ENCODE data around the gene NKX6-1. TPM values are rescaled to one million over a fixed set of nuclear protein-coding genes. Genes with fewer than 3 reads are reported as not detected.

NKX6-1 gene
- total RNA-seq, 2 experiments from 2014 or later: not detected

GRCh38 chr4:84535901-84536300, 36.8 kb upstream of the NKX6-1 start:
- H3K27ac ChIP-seq (ENCODE audit: low read depth, low read length, poor library complexity, severe bottlenecking): no peak overlapping the region
- no peak for DNase-seq (ENCODE audit: low spot score)
- no peaks in the 10 kb centered on the region for H3K79me2 ChIP-seq (ENCODE audit: insufficient read depth, low read depth, low read length)
- H3K9me3 ChIP-seq (ENCODE audit: low read length): no peaks in the 10 kb centered on the region
- H3K4me2 ChIP-seq (ENCODE audit: low read length): no peak overlapping the region
- no peak for TF ChIP-seq EZH2phosphoT487 (IDR thresholded peaks at IDR 0.05; ENCODE audit: borderline replicate concordance, low read depth, low read length)
- TF ChIP-seq, protein P1, sequence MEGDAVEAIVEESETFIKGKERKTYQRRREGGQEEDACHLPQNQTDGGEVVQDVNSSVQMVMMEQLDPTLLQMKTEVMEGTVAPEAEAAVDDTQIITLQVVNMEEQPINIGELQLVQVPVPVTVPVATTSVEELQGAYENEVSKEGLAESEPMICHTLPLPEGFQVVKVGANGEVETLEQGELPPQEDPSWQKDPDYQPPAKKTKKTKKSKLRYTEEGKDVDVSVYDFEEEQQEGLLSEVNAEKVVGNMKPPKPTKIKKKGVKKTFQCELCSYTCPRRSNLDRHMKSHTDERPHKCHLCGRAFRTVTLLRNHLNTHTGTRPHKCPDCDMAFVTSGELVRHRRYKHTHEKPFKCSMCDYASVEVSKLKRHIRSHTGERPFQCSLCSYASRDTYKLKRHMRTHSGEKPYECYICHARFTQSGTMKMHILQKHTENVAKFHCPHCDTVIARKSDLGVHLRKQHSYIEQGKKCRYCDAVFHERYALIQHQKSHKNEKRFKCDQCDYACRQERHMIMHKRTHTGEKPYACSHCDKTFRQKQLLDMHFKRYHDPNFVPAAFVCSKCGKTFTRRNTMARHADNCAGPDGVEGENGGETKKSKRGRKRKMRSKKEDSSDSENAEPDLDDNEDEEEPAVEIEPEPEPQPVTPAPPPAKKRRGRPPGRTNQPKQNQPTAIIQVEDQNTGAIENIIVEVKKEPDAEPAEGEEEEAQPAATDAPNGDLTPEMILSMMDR (conservative IDR thresholded peaks at IDR 0.05; ENCODE audit: low read length): no peak
- no TSS peak for BruUV-seq (replicated peaks)
- H3K4me1 ChIP-seq (ENCODE audit: insufficient read depth, low read length, poor library complexity, severe bottlenecking): no peaks in the 10 kb centered on the region
- no peak overlapping the region for H2AFZ ChIP-seq (ENCODE audit: low read length)
- POLR2A ChIA-PET: no interaction called here
- no peak overlapping the region for H3K4me3 ChIP-seq (ENCODE audit: low read depth, low read length, poor library complexity, severe bottlenecking)
- intact Hi-C loops (cut with micrococcal nuclease; ENCODE audit: unreplicated experiment): no loop called here
- H3K36me3 ChIP-seq (ENCODE audit: insufficient read depth, low read length): no peaks in the 10 kb centered on the region
- CTCF ChIA-PET (ENCODE audit: unreplicated experiment): no interaction called here
- no peaks in the 10 kb centered on the region for H4K20me1 ChIP-seq (ENCODE audit: insufficient read depth, low read length)
- no peaks in the 10 kb centered on the region for H3K9me2 ChIP-seq (ENCODE audit: insufficient read depth, low read length)

- Histone ChIP-seq H3K4me3 (ENCODE audit: low read depth, low read length, poor library complexity, severe bottlenecking) (no peak overlapping the region), H4K20me1 (ENCODE audit: insufficient read depth, low read length) (no peaks in the 10 kb centered on the region), H3K36me3 (ENCODE audit: insufficient read depth, low read length) (no peaks in the 10 kb centered on the region), H3K9me2 (ENCODE audit: insufficient read depth, low read length) (no peaks in the 10 kb centered on the region), H3K4me1 (ENCODE audit: insufficient read depth, low read length, poor library complexity, severe bottlenecking) (no peaks in the 10 kb centered on the region), H3K9me3 (ENCODE audit: low read length) (no peaks in the 10 kb centered on the region), H3K4me2 (ENCODE audit: low read length) (no peak overlapping the region), H2AFZ (ENCODE audit: low read length) (no peak overlapping the region), H3K79me2 (ENCODE audit: insufficient read depth, low read depth, low read length) (no peaks in the 10 kb centered on the region), H3K27ac (ENCODE audit: low read depth, low read length, poor library complexity, severe bottlenecking) (no peak overlapping the region)
- TF ChIP-seq, protein P1 (conservative IDR thresholded peaks at IDR 0.05; ENCODE audit: low read length): no peak
- TF ChIP-seq EZH2phosphoT487 (IDR thresholded peaks at IDR 0.05; ENCODE audit: borderline replicate concordance, low read depth, low read length): no peak
- POLR2A ChIA-PET: no interaction called here
- BruUV-seq (replicated peaks): no TSS peak
- no peak for DNase-seq (ENCODE audit: low spot score)
- intact Hi-C loops (cut with micrococcal nuclease; ENCODE audit: unreplicated experiment): no loop called here
- CTCF ChIA-PET (ENCODE audit: unreplicated experiment): no interaction called here
Measured at GRCh38 chr4:84531689-84532088, 32.6 kb upstream of the NKX6-1 start.

GRCh38 chr4:84530871-84531270, 31.8 kb upstream of the NKX6-1 start:
- Histone ChIP-seq H3K36me3 (ENCODE audit: insufficient read depth, low read length) (no peaks in the 10 kb centered on the region), H3K4me2 (ENCODE audit: low read length) (no peak overlapping the region), H3K4me1 (ENCODE audit: insufficient read depth, low read length, poor library complexity, severe bottlenecking) (no peaks in the 10 kb centered on the region), H3K9me2 (ENCODE audit: insufficient read depth, low read length) (no peaks in the 10 kb centered on the region), H3K27ac (ENCODE audit: low read depth, low read length, poor library complexity, severe bottlenecking) (no peak overlapping the region), H4K20me1 (ENCODE audit: insufficient read depth, low read length) (no peaks in the 10 kb centered on the region), H3K79me2 (ENCODE audit: insufficient read depth, low read depth, low read length) (no peaks in the 10 kb centered on the region), H3K9me3 (ENCODE audit: low read length) (no peaks in the 10 kb centered on the region), H2AFZ (ENCODE audit: low read length) (no peak overlapping the region), H3K4me3 (ENCODE audit: low read depth, low read length, poor library complexity, severe bottlenecking) (no peak overlapping the region)
- DNase-seq (ENCODE audit: low spot score): no peak
- intact Hi-C loops (cut with micrococcal nuclease; ENCODE audit: unreplicated experiment): no loop called here
- TF ChIP-seq EZH2phosphoT487 (IDR thresholded peaks at IDR 0.05; ENCODE audit: borderline replicate concordance, low read depth, low read length): no peak
- TF ChIP-seq, protein P1 (conservative IDR thresholded peaks at IDR 0.05; ENCODE audit: low read length): no peak
- POLR2A ChIA-PET: no interaction called here
- no TSS peak for BruUV-seq (replicated peaks)
- CTCF ChIA-PET (ENCODE audit: unreplicated experiment): no interaction called here

All from OCI-LY7 (cell line).